Cardiac atrium fibroblast (primary cell): Measurements from ENCODE around the gene PRSS22. TPM values are rescaled to one million over a fixed set of nuclear protein-coding genes. Genes with fewer than 3 reads are reported as not detected.

Experiments used
- total RNA-seq: library from RNA; depleted of rRNA; stranded (reverse); fragments of >200 nt; gene quantifications from 2 replicates; pipeline ENCODE4 v1.2.3, GENCODE V29; 2015

Gene PRSS22, protein sequence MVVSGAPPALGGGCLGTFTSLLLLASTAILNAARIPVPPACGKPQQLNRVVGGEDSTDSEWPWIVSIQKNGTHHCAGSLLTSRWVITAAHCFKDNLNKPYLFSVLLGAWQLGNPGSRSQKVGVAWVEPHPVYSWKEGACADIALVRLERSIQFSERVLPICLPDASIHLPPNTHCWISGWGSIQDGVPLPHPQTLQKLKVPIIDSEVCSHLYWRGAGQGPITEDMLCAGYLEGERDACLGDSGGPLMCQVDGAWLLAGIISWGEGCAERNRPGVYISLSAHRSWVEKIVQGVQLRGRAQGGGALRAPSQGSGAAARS
- not detected in 2 replicates for total RNA-seq

DNA sequence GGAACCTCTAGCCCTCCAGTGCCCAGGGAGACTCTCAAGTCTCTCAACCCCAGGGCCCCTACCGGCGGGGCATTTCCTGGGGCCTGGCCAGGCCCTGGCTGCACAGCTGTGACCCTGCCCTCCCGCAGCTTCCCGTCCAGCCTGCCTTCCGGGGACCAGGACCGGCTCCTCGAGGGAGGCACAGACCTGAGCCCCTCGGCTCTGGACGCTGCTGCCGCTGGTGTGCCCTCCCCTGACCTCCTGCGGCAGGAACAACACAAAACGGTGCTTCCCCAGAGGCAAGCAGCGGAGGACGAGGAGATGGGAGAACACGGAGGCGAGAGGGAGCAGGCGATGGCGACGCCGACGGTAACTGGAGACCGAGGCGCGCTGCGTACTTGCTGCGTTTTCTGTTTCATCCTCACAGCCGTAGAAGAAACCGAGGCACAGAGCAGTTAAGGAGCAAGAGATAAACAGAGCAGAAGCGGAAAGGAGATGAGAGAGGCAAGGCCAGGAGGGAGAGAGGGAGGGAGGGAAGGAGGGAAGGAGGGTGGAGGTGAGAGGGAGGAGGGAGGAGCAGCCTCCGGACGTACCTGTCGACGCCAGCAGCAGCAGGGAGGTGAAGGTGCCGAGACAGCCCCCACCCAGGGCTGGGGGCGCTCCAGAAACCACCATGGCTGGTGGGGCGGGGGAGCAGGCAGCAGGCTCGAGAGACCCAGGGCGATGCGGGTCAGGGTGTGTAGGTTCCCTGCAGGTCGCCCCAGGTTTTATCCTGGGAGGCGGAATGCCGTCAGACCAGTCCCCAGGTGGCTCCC, at the start of gene PRSS22:
PRSS22 (minus strand) TSS at position 720 of the 794 bp plus-strand sequence; CDS start at position 654, 66 bp downstream.

GRCh38 chr16:2882650-2883457, 24.9 kb upstream of the PRSS22 start, which contains the start of gene FLYWCH2:
FLYWCH2 (plus strand) TSS chr16:2883215; CDS start chr16:2896450, 13,235 bp downstream.

DNA sequence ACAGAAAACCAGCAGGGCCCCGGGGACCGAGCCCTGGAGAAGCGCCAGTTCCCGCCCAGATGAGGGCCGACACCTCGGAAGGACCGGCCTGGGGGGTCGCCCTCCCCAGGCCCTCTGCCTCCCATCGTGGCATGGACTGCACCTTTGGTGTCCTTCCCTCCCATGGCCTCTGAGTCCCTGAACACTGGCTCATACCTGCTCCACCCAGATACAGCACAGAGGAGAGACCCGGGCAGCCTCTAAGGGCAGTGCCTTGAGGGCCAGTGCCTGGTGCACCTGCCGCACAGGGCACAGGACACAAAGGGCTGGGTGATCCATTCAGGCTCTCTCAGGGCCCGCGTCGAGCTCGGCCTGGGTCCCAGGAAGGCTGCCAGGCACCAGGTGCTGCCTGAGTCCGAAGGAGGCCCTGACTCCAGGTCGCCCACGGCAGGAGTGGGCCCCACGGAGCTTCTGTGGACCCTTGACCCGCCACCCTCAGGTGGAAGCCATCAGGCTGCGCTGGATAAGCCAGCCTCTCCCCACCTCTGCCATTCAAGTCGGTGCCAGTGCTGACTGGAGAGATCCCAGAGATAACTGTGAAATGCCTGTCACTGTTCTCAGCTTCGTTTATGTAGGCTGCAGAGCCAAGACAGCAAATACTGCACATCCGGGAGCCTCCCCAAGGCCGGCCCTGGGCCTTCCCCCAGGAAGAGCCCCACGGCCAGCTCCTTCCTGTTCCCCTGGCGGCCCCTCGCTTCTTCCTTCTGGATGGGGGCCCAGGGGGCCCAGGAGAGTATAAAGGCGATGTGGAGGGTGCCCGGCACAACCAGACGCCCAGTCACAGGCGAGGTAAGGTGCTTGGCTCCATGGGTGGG, 28.2 kb downstream of the PRSS22 start, which contains the start of gene ZG16B:
ZG16B (plus strand) TSS at position 803 of the 854 bp plus-strand sequence. CDS start 139 bp downstream, outside the sequence.

DNA sequence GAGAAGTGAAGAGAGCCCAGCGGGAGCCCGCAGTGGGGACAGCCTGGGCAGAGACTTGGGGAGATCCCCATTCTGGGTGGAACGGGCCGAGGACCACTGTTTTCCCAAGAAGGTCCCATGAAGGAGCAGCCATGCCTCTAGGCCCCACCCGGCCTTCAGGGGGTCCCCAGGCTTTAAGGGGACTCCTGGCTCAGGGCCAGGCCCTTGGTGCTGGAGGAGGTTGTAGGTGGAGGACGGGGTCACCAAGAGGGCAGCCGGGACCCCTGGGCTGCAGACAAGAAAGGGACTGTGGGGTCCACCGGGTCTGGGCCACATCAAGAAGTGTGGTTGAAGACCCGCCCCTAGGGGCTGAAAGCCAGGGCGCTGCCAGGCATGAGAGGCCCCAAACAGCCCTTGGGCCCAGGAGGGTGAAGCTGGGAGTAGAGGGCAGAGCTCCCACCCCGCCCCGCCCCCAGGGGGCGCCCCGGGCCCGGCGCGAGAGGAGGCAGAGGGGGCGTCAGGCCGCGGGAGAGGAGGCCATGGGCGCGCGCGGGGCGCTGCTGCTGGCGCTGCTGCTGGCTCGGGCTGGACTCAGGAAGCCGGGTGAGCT, 41.1 kb downstream of the PRSS22 start, which contains the start of gene PRSS21:
PRSS21 (plus strand) TSS at position 487 of the 589 bp plus-strand sequence; CDS start at position 519, 32 bp downstream.

Other genes with a start within 250 kb of the PRSS22 start
- 29.1 and 33.0 TPM in 2 replicates for gene KCTD5, start 175.6 kb downstream of the PRSS22 start, total RNA-seq
- 0.16 and 0.18 TPM in 2 replicates for gene PRSS27, start 137.9 kb downstream of the PRSS22 start, total RNA-seq
- gene SRRM2, start 105.5 kb downstream of the PRSS22 start, total RNA-seq = 46.7 and 53.8 TPM in 2 replicates
- gene ELOB, start 80.9 kb downstream of the PRSS22 start, total RNA-seq = 262 and 317 TPM in 2 replicates
- not detected in 2 replicates for gene PRSS33, start 70.6 kb downstream of the PRSS22 start, total RNA-seq
- gene PRSS41, start 59.7 kb downstream of the PRSS22 start, total RNA-seq = not detected in 2 replicates
- not detected in 2 replicates for gene PRSS21, start 40.9 kb downstream of the PRSS22 start, total RNA-seq
- 1.8 TPM in 1 of 2 replicates, not detected in the other for gene ZG16B, start 27.9 kb downstream of the PRSS22 start, total RNA-seq
- 75.6 and 81.2 TPM in 2 replicates for gene FLYWCH2, start 25.0 kb upstream of the PRSS22 start, total RNA-seq
- 22.6 and 28.2 TPM in 2 replicates for gene FLYWCH1, start 53.8 kb upstream of the PRSS22 start, total RNA-seq
- not detected in 2 replicates for gene KREMEN2, start 106.1 kb upstream of the PRSS22 start, total RNA-seq
- gene PAQR4, start 111.2 kb upstream of the PRSS22 start, total RNA-seq = 10.0 and 10.5 TPM in 2 replicates
- gene PKMYT1, start 122.3 kb upstream of the PRSS22 start, total RNA-seq = 5.8 and 14.6 TPM in 2 replicates
- gene CLDN9, start 154.8 kb upstream of the PRSS22 start, total RNA-seq = not detected in 2 replicates
- 0.16 TPM in 1 of 2 replicates, not detected in the other for gene CLDN6, start 160.0 kb upstream of the PRSS22 start, total RNA-seq
- 164 and 196 TPM in 2 replicates for gene TNFRSF12A, start 162.2 kb upstream of the PRSS22 start, total RNA-seq
- 6.5 and 12.0 TPM in 2 replicates for gene HCFC1R1, start 165.8 kb upstream of the PRSS22 start, total RNA-seq
- gene THOC6, start 165.9 kb upstream of the PRSS22 start, total RNA-seq = 18.5 and 19.9 TPM in 2 replicates
- 0.16 TPM in 1 of 2 replicates, not detected in the other for gene BICDL2, start 178.8 kb upstream of the PRSS22 start, total RNA-seq
- not detected in 2 replicates for gene MMP25, start 188.4 kb upstream of the PRSS22 start, total RNA-seq
- 9.7 and 131 TPM in 2 replicates for gene IL32, start 207.5 kb upstream of the PRSS22 start, total RNA-seq
- not detected in 2 replicates for gene ZSCAN10, start 241.1 kb upstream of the PRSS22 start, total RNA-seq